K562 (cell line): Measurements from ENCODE around the gene HSD3B7. TPM values are rescaled to one million over a fixed set of nuclear protein-coding genes. Genes with fewer than 3 reads are reported as not detected.

ENCODE experiments used
- ASH1L ChIP-seq: fragments of 450-650 bp; IDR thresholded peaks from 2 replicates; pipeline ENCODE4 v1.6.1; 2018; ENCODE audit warnings: borderline replicate concordance, mild to moderate bottlenecking, low read depth; ENCODE audit not compliant: partially characterized antibody
- DPF2 ChIP-seq: fragments of 450-650 bp; IDR thresholded peaks from 2 replicates; pipeline ENCODE4 v1.6.1; 2016
- FIP1L1 ChIP-seq: fragments of 200-400 bp; formaldehyde crosslinking; IDR thresholded peaks from 2 replicates; pipeline ENCODE4 v1.6.1; 2018; ENCODE audit warnings: mild to moderate bottlenecking, low read depth, low read length; ENCODE audit not compliant: poor library complexity, severe bottlenecking
- FOS ChIP-seq: IDR thresholded peaks from 3 replicates; pipeline ENCODE4 v1.6.1; 2011; ENCODE audit not compliant: insufficient read length; ENCODE audit errors: extremely low read depth
- JUNB ChIP-seq: fragments of 450-650 bp; formaldehyde crosslinking; conservative IDR thresholded peaks from 2 replicates; pipeline ENCODE4 v1.4.0; 2020; ENCODE audit warnings: mild to moderate bottlenecking
- KDM5B ChIP-seq: fragments of 200-600 bp; sonication (generic); IDR thresholded peaks from 2 replicates; pipeline ENCODE4 v1.6.1; 2012; ENCODE audit warnings: low read depth, mild to moderate bottlenecking, moderate library complexity, low read length, control low read depth, inconsistent platforms; ENCODE audit not compliant: insufficient replicate concordance
- LEF1 ChIP-seq: fragments of 450-650 bp; IDR thresholded peaks from 2 replicates; pipeline ENCODE4 v1.6.1; 2016; ENCODE audit warnings: mild to moderate bottlenecking
- MYNN ChIP-seq, 2 experiments: sonication (generic); formaldehyde crosslinking in 1 of 2; IDR thresholded peaks; 2 replicates each; pipeline versions ENCODE4 v1.5.0 to v1.6.1; 2016 to 2020; ENCODE audit warnings: antibody characterized with exemption in 1 of 2, missing genetic modification reagents in 1 of 2
- NEUROD1 ChIP-seq: fragments of 150-350 bp; IDR thresholded peaks from 2 replicates; pipeline ENCODE4 v1.6.1; 2014; ENCODE audit warnings: borderline replicate concordance, low read length, low read depth; ENCODE audit not compliant: partially characterized antibody
- NFYB ChIP-seq: IDR thresholded peaks from 2 replicates; pipeline ENCODE4 v1.6.1; 2011; ENCODE audit warnings: mild to moderate bottlenecking, moderate library complexity; ENCODE audit not compliant: insufficient read length; ENCODE audit errors: extremely low read depth
- PHB2 ChIP-seq: fragments of 450-650 bp; IDR thresholded peaks from 2 replicates; pipeline ENCODE4 v1.6.1; 2017; ENCODE audit warnings: low read depth
- POLR2AphosphoS2 ChIP-seq: IDR thresholded peaks from 2 replicates; pipeline ENCODE4 v1.6.1; 2012; ENCODE audit warnings: low read length, improper control_type of control experiment
- POLR2G ChIP-seq: fragments of 200-400 bp; formaldehyde crosslinking; IDR thresholded peaks from 2 replicates; pipeline ENCODE4 v1.6.1; 2017; ENCODE audit warnings: low read depth, mild to moderate bottlenecking, antibody characterized with exemption, low read length, moderate library complexity
- POLR3A ChIP-seq: IDR thresholded peaks from 2 replicates; pipeline ENCODE4 v1.6.1; 2011; ENCODE audit warnings: borderline replicate concordance, mild to moderate bottlenecking, moderate library complexity; ENCODE audit not compliant: insufficient read length, insufficient read depth; ENCODE audit errors: extremely low read depth
- SAFB2 ChIP-seq: fragments of 200-400 bp; formaldehyde crosslinking; IDR thresholded peaks from 2 replicates; pipeline ENCODE4 v1.6.1; 2018; ENCODE audit warnings: borderline replicate concordance, low read length, low read depth, moderate library complexity; ENCODE audit not compliant: severe bottlenecking
- SMAD3 ChIP-seq: fragments of 450-650 bp; formaldehyde crosslinking; conservative IDR thresholded peaks from 2 replicates; pipeline ENCODE4 v1.4.0; 2020; ENCODE audit warnings: mild to moderate bottlenecking
- TAL1 ChIP-seq: fragments of 450-650 bp; IDR thresholded peaks from 2 replicates; pipeline ENCODE4 v1.6.1; 2016; ENCODE audit warnings: mild to moderate bottlenecking
- TCF3 ChIP-seq: sonication (generic); formaldehyde crosslinking; IDR thresholded peaks from 2 replicates; pipeline ENCODE4 v1.4.0; 2020; ENCODE audit warnings: mild to moderate bottlenecking, missing genetic modification reagents
- XRCC3 ChIP-seq: fragments of 450-650 bp; IDR thresholded peaks from 2 replicates; pipeline ENCODE4 v1.6.1; 2017; ENCODE audit warnings: mild to moderate bottlenecking, moderate library complexity
- ZNF184 ChIP-seq: sonication (generic); formaldehyde crosslinking; IDR thresholded peaks from 2 replicates; pipeline ENCODE4 v1.5.0; 2020; ENCODE audit warnings: missing genetic modification reagents
- ZNF445 ChIP-seq: fragments of 250-450 bp; sonication (Bioruptor Pico); IDR thresholded peaks from 2 replicates; pipeline ENCODE4 v1.4.0; 2020; ENCODE audit warnings: low read depth, mild to moderate bottlenecking, moderate library complexity
- polyA plus RNA-seq, 8 experiments: library from polyadenylated mRNA; depleted of rRNA in 4 of 8; stranded (reverse) in 5 of 8; unstranded in 3 of 8; fragments of >200 nt; fragmentation: Nextera tagmentation in 2 of 8; fragmentation: Illumina TruSeq in 1 of 8; extraction: Ambion mirVana in 2 of 8; extraction: Trizol in 1 of 8; gene quantifications; 2 replicates each; pipeline versions ENCODE4 v1.2.1 to v1.2.3, GENCODE V29; 2011 to 2014; ENCODE audit warnings: inconsistent platforms in 1 of 8, missing spikeins in 1 of 8
- total RNA-seq, 7 experiments: library from RNA; depleted of rRNA in 6 of 7; stranded (reverse); fragments of >200 nt in 6 of 7; fragmentation: Illumina TruSeq in 2 of 7; extraction: Trizol in 2 of 7; gene quantifications; 2 replicates each; pipeline versions ENCODE4 v1.2.1 to v1.2.3, GENCODE V29; 2011 to 2021; ENCODE audit warnings: low replicate concordance in 1 of 7
- TF ChIP-seq, protein P1 (sequence below): sonication (generic); formaldehyde crosslinking; IDR thresholded peaks from 2 replicates; pipeline ENCODE4 v1.5.0; 2020; ENCODE audit warnings: missing genetic modification reagents
- TF ChIP-seq, protein P2 (sequence below), 2 experiments: fragments of 450-650 bp; IDR thresholded peaks; 2 replicates each; pipeline ENCODE4 v1.6.1; 2018; ENCODE audit warnings: mild to moderate bottlenecking in 2 of 2, low read depth in 1 of 2; ENCODE audit not compliant: partially characterized antibody in 2 of 2

HSD3B7 gene
- total and polyA plus RNA-seq, 9 of the 15 experiments (the other 6 are each of a cell fraction or from before 2014, with no cell fraction given): 5.4 to 49.1 (median 23.0) TPM

DNA sequence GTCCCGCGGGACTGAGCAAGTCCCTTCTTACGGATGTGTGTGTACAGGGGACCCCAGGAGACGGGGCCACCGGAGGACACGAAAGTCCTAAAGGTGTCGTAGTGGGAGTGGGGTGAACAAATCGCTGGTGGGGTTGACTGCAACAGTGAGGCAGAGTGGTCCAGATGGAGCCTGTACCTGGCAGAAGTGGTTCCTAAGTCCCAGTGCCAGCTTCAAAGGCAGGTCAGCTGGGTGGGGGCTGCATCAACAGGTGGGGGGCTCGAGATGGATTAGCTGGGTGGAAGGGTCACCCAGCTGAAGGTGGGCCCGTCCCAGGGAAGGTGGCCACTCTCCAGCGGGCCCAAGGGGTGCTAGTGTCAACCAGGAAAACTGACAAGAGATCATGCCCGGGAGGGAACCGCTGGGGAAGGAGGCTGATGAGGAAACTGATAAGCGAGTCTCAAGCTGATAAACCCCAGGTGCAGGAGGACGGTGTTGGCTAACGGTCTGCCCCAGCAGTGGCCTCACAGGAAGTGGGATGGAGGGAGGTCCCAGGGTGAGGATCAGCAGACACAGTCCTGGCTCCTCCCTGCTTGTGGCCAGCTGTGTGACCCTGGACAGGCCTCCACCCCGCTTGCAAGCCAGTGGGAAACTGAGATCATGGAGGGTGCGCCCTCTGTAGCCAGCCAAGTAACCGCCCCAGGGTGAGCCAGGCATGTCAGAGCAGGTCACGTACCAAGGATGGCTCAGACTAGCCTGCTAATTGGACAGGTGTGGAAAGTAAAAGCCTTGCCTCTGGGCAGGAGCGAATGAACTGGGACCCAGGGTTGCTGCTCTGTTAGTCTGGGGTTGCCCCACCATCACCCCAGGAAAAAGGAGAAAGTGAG, 35.1 kb upstream of the HSD3B7 start (continued):
- TF ChIP-seq, protein P1, sequence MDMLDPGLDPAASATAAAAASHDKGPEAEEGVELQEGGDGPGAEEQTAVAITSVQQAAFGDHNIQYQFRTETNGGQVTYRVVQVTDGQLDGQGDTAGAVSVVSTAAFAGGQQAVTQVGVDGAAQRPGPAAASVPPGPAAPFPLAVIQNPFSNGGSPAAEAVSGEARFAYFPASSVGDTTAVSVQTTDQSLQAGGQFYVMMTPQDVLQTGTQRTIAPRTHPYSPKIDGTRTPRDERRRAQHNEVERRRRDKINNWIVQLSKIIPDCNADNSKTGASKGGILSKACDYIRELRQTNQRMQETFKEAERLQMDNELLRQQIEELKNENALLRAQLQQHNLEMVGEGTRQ (CRISPR knock-in tag): no peak
- peak; percentile 56; the same call in 1 of the 2 replicates for TF ChIP-seq MYNN (IDR thresholded peaks at IDR 0.05)
- no peak for TF ChIP-seq MYNN (CRISPR knock-in tag; IDR thresholded peaks at IDR 0.05)
- TF ChIP-seq POLR2G: peak; percentile 82
- peak; percentile 59 for TF ChIP-seq NEUROD1
- no peak for TF ChIP-seq SMAD3 (CRISPR knock-in tag)
- TF ChIP-seq XRCC3: no peak
- TF ChIP-seq TCF3 (CRISPR knock-in tag): peak; percentile 62
- no peak for TF ChIP-seq JUNB (CRISPR knock-in tag)
- no peak for TF ChIP-seq NFYB
- no peak for TF ChIP-seq FIP1L1
- TF ChIP-seq FOS: no peak
- TF ChIP-seq DPF2: peak; percentile 87
- no peak for TF ChIP-seq PHB2
- TF ChIP-seq, protein P2, sequence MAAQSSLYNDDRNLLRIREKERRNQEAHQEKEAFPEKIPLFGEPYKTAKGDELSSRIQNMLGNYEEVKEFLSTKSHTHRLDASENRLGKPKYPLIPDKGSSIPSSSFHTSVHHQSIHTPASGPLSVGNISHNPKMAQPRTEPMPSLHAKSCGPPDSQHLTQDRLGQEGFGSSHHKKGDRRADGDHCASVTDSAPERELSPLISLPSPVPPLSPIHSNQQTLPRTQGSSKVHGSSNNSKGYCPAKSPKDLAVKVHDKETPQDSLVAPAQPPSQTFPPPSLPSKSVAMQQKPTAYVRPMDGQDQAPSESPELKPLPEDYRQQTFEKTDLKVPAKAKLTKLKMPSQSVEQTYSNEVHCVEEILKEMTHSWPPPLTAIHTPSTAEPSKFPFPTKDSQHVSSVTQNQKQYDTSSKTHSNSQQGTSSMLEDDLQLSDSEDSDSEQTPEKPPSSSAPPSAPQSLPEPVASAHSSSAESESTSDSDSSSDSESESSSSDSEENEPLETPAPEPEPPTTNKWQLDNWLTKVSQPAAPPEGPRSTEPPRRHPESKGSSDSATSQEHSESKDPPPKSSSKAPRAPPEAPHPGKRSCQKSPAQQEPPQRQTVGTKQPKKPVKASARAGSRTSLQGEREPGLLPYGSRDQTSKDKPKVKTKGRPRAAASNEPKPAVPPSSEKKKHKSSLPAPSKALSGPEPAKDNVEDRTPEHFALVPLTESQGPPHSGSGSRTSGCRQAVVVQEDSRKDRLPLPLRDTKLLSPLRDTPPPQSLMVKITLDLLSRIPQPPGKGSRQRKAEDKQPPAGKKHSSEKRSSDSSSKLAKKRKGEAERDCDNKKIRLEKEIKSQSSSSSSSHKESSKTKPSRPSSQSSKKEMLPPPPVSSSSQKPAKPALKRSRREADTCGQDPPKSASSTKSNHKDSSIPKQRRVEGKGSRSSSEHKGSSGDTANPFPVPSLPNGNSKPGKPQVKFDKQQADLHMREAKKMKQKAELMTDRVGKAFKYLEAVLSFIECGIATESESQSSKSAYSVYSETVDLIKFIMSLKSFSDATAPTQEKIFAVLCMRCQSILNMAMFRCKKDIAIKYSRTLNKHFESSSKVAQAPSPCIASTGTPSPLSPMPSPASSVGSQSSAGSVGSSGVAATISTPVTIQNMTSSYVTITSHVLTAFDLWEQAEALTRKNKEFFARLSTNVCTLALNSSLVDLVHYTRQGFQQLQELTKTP (IDR thresholded peaks at IDR 0.05; ENCODE audit: low read depth in 1 of 2, partially characterized antibody in 2 of 2): peak in 1 of 2 experiments; percentile 36
- TF ChIP-seq ZNF184 (CRISPR knock-in tag): no peak
- peak; percentile 65 for TF ChIP-seq LEF1
- peak; percentile 46; the same call in 1 of the 2 replicates for TF ChIP-seq TAL1
- peak; percentile 94 for TF ChIP-seq POLR2AphosphoS2
- TF ChIP-seq ASH1L: no peak
- TF ChIP-seq KDM5B: peak; percentile 84
- TF ChIP-seq ZNF445: no peak
- no peak for TF ChIP-seq POLR3A
- no peak for TF ChIP-seq SAFB2
